GM18526 (cell line): Measurements from ENCODE around the gene TCP11X2.
"Not testable (repeated sequence)": the region's sequence is repeated elsewhere in the genome, so short reads cannot be mapped to it uniquely, and the experiment has no call there.

ENCODE experiments used
- POLR2A ChIP-seq: IDR thresholded peaks from 3 replicates; pipeline ENCODE4 v1.6.1; 2011; ENCODE audit not compliant: insufficient read length; ENCODE audit errors: extremely low read depth

The TCP11X2 gene

GRCh38 chrX:102471762-102472220 lies at the start of gene TCP11X2:
TSS of gene TCP11X2 (minus strand) at chrX:102471812.
- not testable (repeated sequence) for TF ChIP-seq POLR2A

DNA sequence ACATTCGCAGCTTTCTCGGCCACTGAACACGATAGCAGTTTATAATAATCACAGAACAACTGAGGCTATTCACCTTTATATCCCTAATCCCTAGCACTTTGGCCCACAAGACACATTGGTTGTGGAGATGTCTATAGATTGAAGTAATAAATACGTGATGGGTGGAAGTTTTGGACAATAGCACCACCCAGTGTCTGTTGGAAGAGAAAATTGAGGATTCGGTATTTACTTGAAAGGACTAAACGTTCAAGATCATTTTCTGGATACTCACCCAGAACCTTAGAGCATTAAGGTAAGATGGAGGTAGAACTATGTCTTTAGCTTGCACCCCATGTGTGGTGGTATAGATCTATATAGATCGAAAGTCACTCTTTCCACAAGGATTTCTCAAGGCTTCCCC lies 45.7 kb upstream of the TCP11X2 start:
- no peak for TF ChIP-seq POLR2A

- TF ChIP-seq POLR2A, result no peak
These were observed 44.6 kb upstream of the TCP11X2 start, which contains the start of gene TMSB15A for GRCh38 chrX:102515975-102516941. TSS of gene TMSB15A (minus strand) at chrX:102516739.

DNA sequence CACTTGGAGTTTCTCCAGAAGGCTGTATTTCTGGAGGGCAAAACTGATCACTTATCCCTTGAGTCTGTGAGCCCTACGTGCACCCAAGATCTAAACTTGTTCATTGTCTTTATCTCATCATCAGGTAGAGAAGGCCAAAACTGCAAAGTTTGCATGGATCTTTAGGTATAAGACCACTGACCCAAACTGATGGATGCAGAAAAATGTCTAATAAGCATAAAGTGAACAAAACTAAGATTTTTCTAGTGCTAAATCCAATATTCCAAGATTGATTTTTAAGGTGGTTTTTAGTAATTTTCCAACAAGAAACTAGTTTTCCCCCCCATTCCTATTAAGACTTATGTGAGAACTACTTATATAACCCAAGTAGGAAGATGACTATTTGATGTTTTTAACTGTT lies 42.9 kb upstream of the TCP11X2 start:
- no peak for TF ChIP-seq POLR2A

DNA sequence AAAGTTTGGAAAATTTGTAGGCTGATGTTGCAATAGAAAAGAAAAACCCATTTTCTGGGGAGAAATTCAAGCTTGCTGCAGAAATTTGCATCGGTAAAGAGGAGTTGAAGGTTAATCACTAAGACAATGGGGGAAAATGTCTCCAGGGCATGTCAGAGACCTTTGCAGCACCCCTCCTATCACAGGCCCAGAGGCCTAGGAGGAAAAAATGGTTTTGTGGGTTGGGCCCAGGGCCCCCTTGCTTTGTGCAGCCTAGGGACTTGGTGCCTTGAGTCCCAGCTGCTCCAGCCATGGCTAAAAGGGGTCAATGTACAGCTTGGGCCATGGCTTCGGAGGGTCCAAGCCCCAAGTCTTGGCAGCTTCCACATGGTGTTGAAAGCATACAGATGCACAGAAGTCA lies 27.1 kb upstream of the TCP11X2 start:
- no peak for TF ChIP-seq POLR2A

DNA sequence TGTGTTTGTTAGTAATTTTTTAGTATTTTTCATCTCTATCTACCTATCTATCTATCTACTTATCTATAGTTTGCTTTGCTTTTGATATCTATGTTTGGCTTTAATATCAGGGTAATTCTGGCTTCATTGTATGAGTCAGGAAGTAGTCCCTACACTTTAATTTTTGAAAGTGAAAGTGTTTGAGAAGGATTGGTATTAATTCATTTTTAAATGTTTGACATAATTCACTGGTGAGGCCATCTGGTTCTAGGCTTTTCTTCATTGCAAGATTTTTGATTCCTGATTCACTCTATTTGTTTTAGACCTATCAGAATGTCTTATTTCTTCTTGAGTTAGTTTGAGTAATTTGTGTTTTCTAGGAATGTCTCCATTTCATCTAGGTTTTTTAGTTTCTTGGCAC lies 20.2 kb upstream of the TCP11X2 start:
- TF ChIP-seq POLR2A, result no peak

DNA sequence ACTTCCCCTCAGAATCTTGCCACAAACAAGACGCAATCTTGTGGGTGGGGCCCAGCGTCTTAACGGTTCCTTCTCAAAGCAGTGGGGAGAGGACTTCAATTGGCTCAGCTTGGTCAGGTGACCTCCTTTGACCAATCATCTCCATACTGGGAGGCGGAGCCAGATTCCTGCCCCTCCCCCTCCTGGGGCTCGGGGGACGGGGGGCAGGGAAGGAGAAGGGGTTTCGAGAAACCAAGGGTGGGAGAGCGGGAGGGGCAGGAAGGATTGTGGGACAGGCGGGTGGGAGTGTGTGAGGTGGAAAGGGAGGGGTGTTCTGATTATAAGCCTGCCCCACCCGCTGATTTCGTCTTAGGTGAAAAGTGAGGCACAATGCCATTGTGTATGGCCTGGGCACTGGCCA lies 31.7 kb downstream of the TCP11X2 start, which contains the start of gene NXF2B:
TSS of gene NXF2B (minus strand) at position 101 of the 400 bp plus-strand sequence. CDS start 59,972 bp downstream, outside the sequence.
- TF ChIP-seq POLR2A, result not testable (repeated sequence)
